Uterus (tissue), 4 donors: ENCODE measurements around the gene LY6G6D. TPM values are rescaled to one million over a fixed set of nuclear protein-coding genes. Genes with fewer than 3 reads are reported as not detected.

Experiments used
- DNase-seq, 2 donors: peaks; one replicate each; pipeline ENCODE4 v3.0.0-alpha.2; 2019 to 2020
- H3K27ac ChIP-seq, 2 donors: fragments of 200-600 bp; sonication (generic); 1 replicate in 1 of 2; 2 replicates in 1 of 2; pipeline ENCODE4 v1.5.1; 2016 to 2018
- H3K27me3 ChIP-seq, 2 donors: fragments of 200-600 bp; sonication (generic); one replicate each; pipeline ENCODE4 v1.5.1; 2018 to 2019; ENCODE audit warnings: control low read depth in 1 of 2
- H3K36me3 ChIP-seq, 2 donors: fragments of 200-600 bp; sonication (generic); one replicate each; pipeline ENCODE4 v1.5.1; 2019; ENCODE audit warnings: control low read depth in 1 of 2
- H3K4me1 ChIP-seq, 2 donors: fragments of 200-600 bp; sonication (generic); one replicate each; pipeline ENCODE4 v1.5.1; 2018 to 2019; ENCODE audit warnings: control low read depth in 1 of 2
- H3K4me3 ChIP-seq, 2 donors: fragments of 200-600 bp; sonication (generic); 1 replicate in 1 of 2; 2 replicates in 1 of 2; pipeline ENCODE4 v1.5.1; 2018 to 2019; ENCODE audit warnings: mild to moderate bottlenecking in 1 of 2
- H3K9me3 ChIP-seq, 2 donors: fragments of 200-600 bp; sonication (generic); one replicate each; pipeline ENCODE4 v1.5.1; 2019; ENCODE audit warnings: control low read depth in 1 of 2
- CTCF ChIP-seq, 4 experiments: fragments of 200-600 bp in 2 of 4; fragments of 450-650 bp in 2 of 4; sonication (generic) in 2 of 4; IDR thresholded peaks; one replicate each; pipeline ENCODE4 v1.5.1; 2016 to 2019; ENCODE audit warnings: antibody characterized with exemption in 4 of 4, mild to moderate bottlenecking in 2 of 4, moderate library complexity in 1 of 4
- POLR2A ChIP-seq, 2 donors: fragments of 450-650 bp; IDR thresholded peaks; one replicate each; pipeline ENCODE4 v1.6.1; 2016; ENCODE audit warnings: antibody characterized with exemption in 2 of 2, mild to moderate bottlenecking in 1 of 2, moderate library complexity in 1 of 2
- intact Hi-C: fragments of 100-400 bp; cut with DNase I; formaldehyde crosslinking; loops from one replicate; pipeline ENCODE4 v1.15.1; 2023; ENCODE audit warnings: low total_unique reads
- total RNA-seq, 4 donors: library from RNA; depleted of rRNA in 3 of 4; stranded (reverse); fragments of >200 nt in 3 of 4; gene quantifications; one replicate each; pipeline versions ENCODE4 v1.1.0 to v1.2.4, GENCODE V29; 2014 to 2023
- donor health status: DM: yes; HTN: yes; CAD: no.

Gene LY6G6D
- total RNA-seq, 4 donors from 2014 or later = 2.0 TPM; not detected in 3

- H3K4me1 ChIP-seq = peaks cover 4 to 5% of the 10 kb centered on the region in 2 donors
- intact Hi-C loops = no loop called here
- TF ChIP-seq CTCF (IDR thresholded peaks at IDR 0.05) = no peak
- no peak for TF ChIP-seq POLR2A (IDR thresholded peaks at IDR 0.05)
- no peak for DNase-seq
- no peak within 1 kb of the TSS for H3K27ac ChIP-seq
- H3K9me3 ChIP-seq = no peaks in the 10 kb centered on the region
- no peaks in the 10 kb centered on the region for H3K36me3 ChIP-seq
- no peak within 1 kb of the TSS for H3K4me3 ChIP-seq
- H3K27me3 ChIP-seq = no peaks in the 10 kb centered on the region
Measured at GRCh38 chr6:31723245-31723979, 8.3 kb downstream of the LY6G6D start, which contains the start of gene MPIG6B. TSS of gene MPIG6B (plus strand) at chr6:31723373. CDS start at chr6:31723384, 11 bp downstream.

GRCh38 chr6:31723980-31724691 is 9.0 kb downstream of the LY6G6D start:
- no peaks in the 10 kb centered on the region for H3K36me3 ChIP-seq
- H3K27ac ChIP-seq = no peak overlapping the region
- no peak overlapping the region for H3K4me3 ChIP-seq
- intact Hi-C loops = no loop called here
- DNase-seq = no peak
- TF ChIP-seq POLR2A (IDR thresholded peaks at IDR 0.05) = no peak
- TF ChIP-seq CTCF (IDR thresholded peaks at IDR 0.05) = no peak
- no peaks in the 10 kb centered on the region for H3K27me3 ChIP-seq
- H3K4me1 ChIP-seq = peaks cover 4 to 6% of the 10 kb centered on the region in 2 donors
- H3K9me3 ChIP-seq = no peaks in the 10 kb centered on the region

- no peaks in the 10 kb centered on the region for H3K27me3 ChIP-seq
- TF ChIP-seq CTCF (IDR thresholded peaks at IDR 0.05) = no peak
- TF ChIP-seq POLR2A (IDR thresholded peaks at IDR 0.05) = no peak
- no peak for DNase-seq
- peak overlapping the region in 1 of 2 donors; percentile 93 for H3K27ac ChIP-seq
- H3K4me3 ChIP-seq = no peak overlapping the region
- peaks cover 4 to 6% of the 10 kb centered on the region in 2 donors for H3K4me1 ChIP-seq
- no peaks in the 10 kb centered on the region for H3K36me3 ChIP-seq
- intact Hi-C loops = no loop called here
- H3K9me3 ChIP-seq = no peaks in the 10 kb centered on the region
Measured at GRCh38 chr6:31725502-31726350, 10.6 kb downstream of the LY6G6D start.

GRCh38 chr6:31727034-31727716 is 12.0 kb downstream of the LY6G6D start:
- H3K36me3 ChIP-seq = no peaks in the 10 kb centered on the region

More at GRCh38 chr6:31727034-31727716, 12.0 kb downstream of the LY6G6D start:
- intact Hi-C loops = no loop called here
- Histone ChIP-seq H3K4me3 (no peak overlapping the region), H3K4me1 (peaks cover 4 to 6% of the 10 kb centered on the region in 2 donors), H3K27ac (peak overlapping the region; percentile 93 to 100), H3K9me3 (no peaks in the 10 kb centered on the region), H3K27me3 (no peaks in the 10 kb centered on the region)
- DNase-seq = no peak
- TF ChIP-seq POLR2A (IDR thresholded peaks at IDR 0.05) (no peak), CTCF (IDR thresholded peaks at IDR 0.05) (no peak)
